Fibroblast of villous mesenchyme (primary cell): ENCODE data around the gene RELA. TPM values are rescaled to one million over a fixed set of nuclear protein-coding genes. Genes with fewer than 3 reads are reported as not detected.
A peak's percentile ranks its signal among the peaks of the same experiment; 100 is the strongest.

ENCODE experiments used
- DNase-seq: peaks from one replicate; pipeline ENCODE4 v3.0.0-alpha.2; 2010; ENCODE audit warnings: low read depth
- H3K4me3 ChIP-seq: 2 replicates; pipeline ENCODE4 v1.5.1; 2011; ENCODE audit warnings: low read depth, mild to moderate bottlenecking, low read length
- CTCF ChIP-seq: IDR thresholded peaks from 2 replicates; pipeline ENCODE4 v1.5.1; 2012; ENCODE audit warnings: low read depth, mild to moderate bottlenecking, low read length; ENCODE audit not compliant: insufficient read depth
- total RNA-seq: library from RNA; depleted of rRNA; stranded (reverse); fragments of >200 nt; gene quantifications from 2 replicates; pipeline ENCODE4 v1.2.3, GENCODE V29; 2012

The RELA gene
- total RNA-seq, 1 donor, result 24.2 TPM

GRCh38 chr11:65615950-65616574 is 46.7 kb downstream of the RELA start:
- peak; percentile 35 for DNase-seq
- TF ChIP-seq CTCF, result no peak
- peak overlapping the region; percentile 92 for H3K4me3 ChIP-seq

GRCh38 chr11:65615229-65615949 is 47.3 kb downstream of the RELA start, which contains the start of gene PCNX3:
TSS of gene PCNX3 (plus strand) at chr11:65615776. CDS start at chr11:65616312, 536 bp downstream.
- no peak for TF ChIP-seq CTCF
- DNase-seq, result peak; percentile 100
- H3K4me3 ChIP-seq, result peak within 1 kb of the TSS; percentile 92

- H3K4me3 ChIP-seq, result peak overlapping the region; percentile 89
- no peak for DNase-seq
- TF ChIP-seq CTCF, result no peak
Observed at GRCh38 chr11:65613091-65613928, 49.4 kb downstream of the RELA start.

GRCh38 chr11:65612691-65613090 is 50.0 kb downstream of the RELA start:
- no peak for TF ChIP-seq CTCF
- DNase-seq, result no peak
- peak overlapping the region; percentile 89 for H3K4me3 ChIP-seq

- no peak for TF ChIP-seq CTCF
- no peak for DNase-seq
- peak overlapping the region; percentile 89 for H3K4me3 ChIP-seq
Observed at GRCh38 chr11:65611758-65612603, 50.7 kb downstream of the RELA start.

- peak overlapping the region; percentile 89 for H3K4me3 ChIP-seq
- no peak for TF ChIP-seq CTCF
- no peak for DNase-seq
Observed at GRCh38 chr11:65611028-65611757, 51.5 kb downstream of the RELA start.
